ENCODE data around the gene OCA2.

Gene OCA2

GRCh38 chr15:27824841-27825422, 274.2 kb downstream of the OCA2 start:
- DNase-seq (ENCODE audit: low read depth in 1 of 2, low spot score in 1 of 2) = no peak

DNA sequence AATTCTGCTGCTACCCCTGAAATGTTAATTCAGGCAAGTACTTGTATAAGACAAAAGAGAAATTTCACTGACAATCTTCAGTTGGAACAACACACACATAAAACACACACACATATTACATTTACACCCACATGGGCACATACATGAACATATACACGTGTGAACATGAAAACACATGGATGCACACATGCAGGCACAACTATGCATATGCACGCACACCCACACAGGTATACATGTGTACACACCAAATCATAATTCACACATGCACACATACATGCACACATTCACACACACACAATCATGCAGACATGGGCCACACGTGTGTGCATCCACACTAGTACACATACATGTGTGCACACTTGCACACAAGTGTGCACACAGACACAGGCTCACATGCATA, 277.8 kb downstream of the OCA2 start:
- DNase-seq (ENCODE audit: low read depth in 1 of 2, low spot score in 1 of 2) = no peak

DNA sequence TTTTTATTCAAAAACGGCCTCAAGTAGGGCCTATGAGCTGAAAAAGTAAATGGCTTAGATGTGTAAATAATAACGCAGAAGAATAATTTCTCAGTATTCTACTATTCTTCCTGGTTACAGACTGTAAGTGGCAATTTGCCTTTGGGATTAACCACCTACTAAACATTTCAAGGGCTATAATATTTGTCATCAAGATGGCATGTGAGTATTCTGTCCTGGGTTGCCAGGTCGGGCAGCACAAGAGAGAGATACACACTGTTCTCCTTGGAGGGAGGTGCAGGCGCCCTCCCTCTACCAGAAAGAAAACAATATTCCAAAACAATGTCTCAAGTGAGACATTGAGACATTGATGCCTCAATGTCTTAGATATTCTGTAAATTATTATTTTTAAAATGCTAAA, 278.4 kb downstream of the OCA2 start:
- no peak for DNase-seq (ENCODE audit: low read depth in 1 of 2, low spot score in 1 of 2)

- DNase-seq (ENCODE audit: low read depth in 1 of 2, low spot score in 1 of 2) = no peak
Observed at GRCh38 chr15:27820232-27820631, 278.9 kb downstream of the OCA2 start.

GRCh38 chr15:27817258-27817657, 281.9 kb downstream of the OCA2 start:
- no peak for DNase-seq (ENCODE audit: low read depth in 1 of 2, low spot score in 1 of 2)

- no peak for DNase-seq (ENCODE audit: low read depth in 1 of 2, low spot score in 1 of 2)
Observed at GRCh38 chr15:27816790-27817189, 282.3 kb downstream of the OCA2 start.

GRCh38 chr15:27815035-27815434, 284.1 kb downstream of the OCA2 start:
- no peak for DNase-seq (ENCODE audit: low read depth in 1 of 2, low spot score in 1 of 2)

- DNase-seq (ENCODE audit: low read depth in 1 of 2, low spot score in 1 of 2) = no peak
Observed at GRCh38 chr15:27813139-27813538, 286.0 kb downstream of the OCA2 start.

GRCh38 chr15:27808182-27808581, 290.9 kb downstream of the OCA2 start:
- no peak for DNase-seq (ENCODE audit: low read depth in 1 of 2, low spot score in 1 of 2)

DNA sequence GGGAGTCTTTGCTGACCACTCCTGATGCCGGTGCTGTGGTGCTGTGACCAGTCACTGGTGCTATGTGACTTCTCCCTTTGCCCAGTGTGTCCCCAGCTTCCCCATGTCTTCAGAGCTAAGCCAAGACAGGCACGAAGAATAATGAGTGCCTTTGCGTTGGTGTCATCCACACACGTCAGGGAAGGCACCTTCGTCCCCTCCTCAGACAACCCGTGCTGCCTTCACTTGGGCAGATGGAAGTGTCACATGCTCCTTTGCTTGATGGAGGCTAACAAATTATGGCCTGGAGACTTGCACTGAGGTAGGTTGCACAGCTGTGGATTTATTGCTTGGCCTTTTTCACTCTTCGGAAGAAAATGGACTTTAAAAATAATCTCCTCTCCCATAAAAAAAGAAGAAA, 291.8 kb downstream of the OCA2 start:
- no peak for DNase-seq (ENCODE audit: low read depth in 1 of 2, low spot score in 1 of 2)

DNA sequence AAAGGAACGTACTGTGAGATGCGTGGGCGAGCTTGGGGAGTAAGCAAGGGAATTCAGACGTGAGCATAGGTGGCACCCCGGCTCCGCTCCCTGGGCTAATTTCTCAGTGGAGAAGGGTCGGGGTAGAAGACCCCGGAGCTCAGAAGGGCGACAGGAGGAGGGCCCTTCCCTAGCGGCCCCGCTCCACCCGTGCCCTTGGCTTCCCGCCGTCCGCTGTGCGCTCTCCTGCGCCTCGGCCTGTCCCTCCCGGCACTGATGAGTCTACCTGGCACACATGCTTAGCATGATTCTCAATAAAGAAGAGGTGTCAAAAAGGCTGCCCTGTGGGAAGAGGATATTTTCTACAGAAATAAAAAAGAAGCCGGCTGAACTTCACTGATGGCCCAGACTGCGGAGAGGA, 292.7 kb downstream of the OCA2 start:
- no peak for DNase-seq (ENCODE audit: low read depth in 1 of 2, low spot score in 1 of 2)

GRCh38 chr15:27805261-27806220, 293.6 kb downstream of the OCA2 start:
- no peak for DNase-seq (ENCODE audit: low read depth in 1 of 2, low spot score in 1 of 2)

DNA sequence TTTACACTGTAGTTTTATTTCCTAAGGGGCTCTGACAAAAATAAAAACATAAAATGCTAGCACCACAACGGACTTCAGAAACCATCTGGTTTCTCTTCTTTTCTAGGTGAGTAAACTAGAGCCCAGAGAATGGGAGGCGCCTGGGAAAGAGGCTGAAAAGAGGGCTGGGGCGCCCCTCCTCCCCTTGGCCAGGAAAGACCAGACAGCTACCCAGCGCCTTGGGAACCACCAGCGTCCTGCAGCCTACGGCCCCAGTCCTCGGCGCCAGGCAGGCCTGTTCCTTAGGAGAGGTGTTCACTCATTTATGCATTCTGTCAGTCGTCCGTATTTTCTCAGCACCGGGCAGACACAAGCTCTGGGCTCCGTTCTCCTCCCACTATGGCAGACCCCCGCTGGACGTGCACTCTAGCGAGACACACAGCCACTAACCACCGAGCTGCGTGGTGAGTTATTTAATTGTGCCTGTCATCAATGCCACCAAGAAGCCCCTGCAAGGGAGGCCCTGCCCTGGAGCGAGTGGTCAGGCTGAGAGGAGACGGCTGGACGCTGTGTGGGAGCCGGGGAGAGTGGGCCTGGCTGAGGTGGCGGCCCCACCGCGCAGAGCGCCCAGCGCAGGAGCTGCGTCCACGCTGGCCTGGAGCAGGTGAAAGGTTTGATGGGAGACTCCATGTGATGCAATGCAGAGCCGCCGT, 294.4 kb downstream of the OCA2 start:
- DNase-seq (ENCODE audit: low read depth in 1 of 2, low spot score in 1 of 2) = no peak

DNA sequence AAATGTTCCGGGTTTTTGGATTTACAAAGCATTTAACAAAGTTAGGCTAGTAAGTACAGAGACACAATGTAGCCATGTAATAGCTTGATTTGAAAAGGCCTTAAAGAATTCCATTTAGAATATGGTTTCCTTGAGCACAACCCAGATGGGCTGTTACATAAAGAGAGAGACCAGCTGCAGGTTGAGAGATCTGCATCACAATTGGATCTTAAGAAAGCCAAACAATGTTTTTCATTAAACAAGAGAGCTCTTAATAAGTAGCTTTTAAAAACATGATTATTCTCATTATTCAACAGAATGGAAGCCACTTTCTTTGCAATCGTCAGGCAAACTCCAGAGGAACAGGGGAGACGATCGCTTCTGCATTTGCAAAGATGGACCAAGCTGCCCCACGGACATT, 300.3 kb downstream of the OCA2 start:
- no peak for DNase-seq (ENCODE audit: low read depth in 1 of 2, low spot score in 1 of 2)

- no peak for DNase-seq (ENCODE audit: low read depth in 1 of 2, low spot score in 1 of 2)
Observed at GRCh38 chr15:27797765-27798164, 301.4 kb downstream of the OCA2 start.

DNA sequence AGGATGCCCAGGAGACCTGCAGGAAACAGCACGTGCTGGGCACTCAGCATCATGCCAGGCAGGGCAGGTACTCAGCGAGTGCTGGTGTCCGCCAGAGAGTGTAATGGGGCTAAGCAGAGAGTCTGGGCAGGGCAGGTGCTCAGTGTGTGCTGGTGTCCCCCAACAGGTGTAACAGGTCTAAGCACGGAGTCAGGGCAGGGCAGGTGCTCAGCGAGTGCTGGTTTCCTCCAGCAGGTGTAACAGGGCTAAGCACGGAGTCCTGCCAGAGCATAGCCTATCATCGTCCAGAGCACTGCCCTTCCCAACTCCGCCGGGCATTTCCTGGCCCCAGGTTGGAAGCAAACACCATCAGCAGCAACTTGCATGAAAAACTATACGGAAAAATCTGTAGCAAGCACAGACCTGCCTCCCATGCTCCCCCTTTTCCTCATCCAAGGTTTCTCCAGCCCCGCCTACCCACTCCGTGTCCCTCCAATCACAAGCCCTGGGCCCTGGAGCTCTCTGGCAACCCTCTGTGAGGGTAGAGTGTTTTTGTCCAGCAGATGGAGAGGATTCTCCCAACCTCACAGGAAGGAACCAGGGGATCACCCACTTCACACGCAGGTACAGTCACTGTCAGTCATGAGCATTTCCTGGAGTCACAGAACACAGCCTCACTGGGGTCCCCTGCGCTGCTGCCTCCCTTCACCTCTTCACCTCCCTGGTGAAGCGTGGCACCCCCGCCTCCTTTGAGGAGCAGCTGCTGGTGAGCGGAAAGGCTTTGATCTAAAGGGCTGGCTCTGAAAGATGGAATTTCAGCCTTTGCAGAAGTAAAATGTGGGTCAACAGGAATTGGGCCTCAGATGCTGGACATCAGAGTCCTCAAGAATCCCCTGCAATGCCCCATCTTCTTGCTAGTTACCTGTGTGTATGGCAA, 302.5 kb downstream of the OCA2 start:
- no peak for DNase-seq (ENCODE audit: low read depth in 1 of 2, low spot score in 1 of 2)

GRCh38 chr15:27792756-27793264, 306.3 kb downstream of the OCA2 start:
- no peak for DNase-seq (ENCODE audit: low read depth in 1 of 2, low spot score in 1 of 2)

DNA sequence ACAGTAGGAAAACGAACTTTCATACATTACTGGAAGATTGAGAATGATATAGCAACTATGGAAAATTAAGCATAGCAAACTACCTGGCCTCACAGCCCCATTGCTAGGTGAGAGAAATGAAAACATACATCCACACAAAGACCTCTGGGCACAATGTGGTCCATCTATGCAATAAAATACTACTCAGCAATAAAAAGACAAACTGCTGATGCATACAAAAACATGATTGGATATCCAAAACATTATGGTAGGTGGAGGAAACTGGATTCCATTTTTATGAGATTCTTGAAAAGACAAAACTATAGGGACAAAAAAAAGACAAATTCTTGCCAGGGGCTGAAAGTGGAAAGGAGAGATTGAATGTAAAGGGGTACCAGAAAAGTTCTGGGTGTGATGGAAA, 308.8 kb downstream of the OCA2 start:
- no peak for DNase-seq (ENCODE audit: low read depth in 1 of 2, low spot score in 1 of 2)

DNA sequence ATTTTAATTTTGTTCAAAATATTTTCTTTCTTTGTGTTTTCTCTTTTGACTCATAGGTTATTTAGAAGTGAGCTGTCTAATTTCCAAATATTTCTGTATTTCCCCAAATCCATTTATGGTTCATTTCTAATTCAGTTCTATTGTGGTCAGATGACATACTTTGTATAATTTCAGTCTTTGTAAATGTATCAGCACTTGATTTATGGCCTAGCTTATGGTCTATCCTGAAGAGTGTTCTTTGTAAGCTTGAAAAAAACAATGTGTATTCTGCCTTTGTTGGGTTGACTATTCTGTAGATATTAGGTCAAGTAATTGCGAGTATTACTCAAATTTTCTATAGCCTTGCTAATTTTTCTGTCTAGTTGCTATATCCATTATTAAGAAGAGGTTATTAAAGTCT, 311.2 kb downstream of the OCA2 start:
- DNase-seq (ENCODE audit: low read depth in 1 of 2, low spot score in 1 of 2) = no peak

DNA sequence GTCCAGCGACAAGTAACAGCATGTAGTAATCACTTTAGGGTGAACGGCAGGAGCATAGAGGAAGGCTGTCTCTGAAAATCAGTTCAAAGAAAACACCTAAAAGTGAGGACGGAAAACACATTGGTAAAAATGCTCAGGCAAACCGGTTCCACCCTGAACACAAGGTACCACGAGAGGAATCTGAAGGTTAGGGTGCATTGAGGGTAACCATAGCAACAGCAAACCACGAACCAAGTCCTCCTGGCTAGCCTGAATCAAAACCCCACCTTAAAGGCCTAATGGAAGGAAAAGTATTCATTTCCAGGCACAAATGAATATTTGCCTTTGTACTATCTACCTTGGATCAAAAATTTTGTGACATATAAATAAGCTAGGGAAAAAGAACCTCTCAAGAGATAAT, 315.0 kb downstream of the OCA2 start:
- DNase-seq (ENCODE audit: low read depth in 1 of 2, low spot score in 1 of 2) = no peak

- no peak for DNase-seq (ENCODE audit: low read depth in 1 of 2, low spot score in 1 of 2)
Observed at GRCh38 chr15:27783678-27784077, 315.4 kb downstream of the OCA2 start.

All from stimulated activated CD4-positive, alpha-beta T cell treated with anti-CD3 and anti-CD28 coated beads, Interleukin-15, amount 100 ng/mL, for 1 hour (primary cell).